Measurements from ENCODE around the gene AMPD3. TPM values are rescaled to one million over a fixed set of nuclear protein-coding genes. Genes with fewer than 3 reads are reported as not detected.

The AMPD3 gene
- total RNA-seq, 2 experiments from 2014 or later: 11.9 to 12.3 TPM

GRCh38 chr11:10483174-10483573 lies 28.1 kb downstream of the AMPD3 start:
- DNase-seq (no peak), ATAC-seq (no peak)
- Mint-ChIP-seq H3K9me3 (ENCODE audit: insufficient read depth) (no peaks in the 10 kb centered on the region), H3K36me3 (ENCODE audit: low read depth) (peaks cover 24% of the 10 kb centered on the region), H3K27me3 (ENCODE audit: low read depth) (no peaks in the 10 kb centered on the region), H3K27ac (no peak overlapping the region), H3K4me1 (ENCODE audit: low read depth) (peaks cover 3% of the 10 kb centered on the region), H3K4me3 (no peak overlapping the region)
- POLR2A ChIA-PET: no interaction called here
- CTCF ChIA-PET: no interaction called here

GRCh38 chr11:10483584-10483983 lies 28.5 kb downstream of the AMPD3 start:
- POLR2A ChIA-PET: no interaction called here
- Mint-ChIP-seq H3K4me3 (no peak overlapping the region), H3K4me1 (ENCODE audit: low read depth) (peaks cover 8% of the 10 kb centered on the region), H3K27ac (no peak overlapping the region), H3K36me3 (ENCODE audit: low read depth) (peaks cover 26% of the 10 kb centered on the region), H3K9me3 (ENCODE audit: insufficient read depth) (no peaks in the 10 kb centered on the region), H3K27me3 (ENCODE audit: low read depth) (no peaks in the 10 kb centered on the region)
- CTCF ChIA-PET: no interaction called here
- ATAC-seq (no peak), DNase-seq (no peak)

- Mint-ChIP-seq H3K4me3 (no peak overlapping the region), H3K36me3 (ENCODE audit: low read depth) (peaks cover 25% of the 10 kb centered on the region), H3K27ac (no peak overlapping the region), H3K9me3 (ENCODE audit: insufficient read depth) (no peaks in the 10 kb centered on the region), H3K4me1 (ENCODE audit: low read depth) (peaks cover 11% of the 10 kb centered on the region), H3K27me3 (ENCODE audit: low read depth) (no peaks in the 10 kb centered on the region)
- no peak for DNase-seq
- ChIA-PET POLR2A (no interaction called here), CTCF (no interaction called here)
- no peak for ATAC-seq
These were observed 29.6 kb downstream of the AMPD3 start for GRCh38 chr11:10484461-10485180.

GRCh38 chr11:10485646-10486045 lies 30.6 kb downstream of the AMPD3 start:
- ChIA-PET POLR2A (interaction anchor here (0.6 kb wide), 1 partner anchor 71 kb away, joined by 3 read pairs; no protein-coding TSS in a partner anchor), CTCF (no interaction called here)
- H3K4me1 Mint-ChIP-seq (ENCODE audit: low read depth): peaks cover 11% of the 10 kb centered on the region
- no peaks in the 10 kb centered on the region for H3K27me3 Mint-ChIP-seq (ENCODE audit: low read depth)
- H3K27ac Mint-ChIP-seq: no peak overlapping the region
- no peaks in the 10 kb centered on the region for H3K9me3 Mint-ChIP-seq (ENCODE audit: insufficient read depth)
- DNase-seq: no peak
- no peak overlapping the region for H3K4me3 Mint-ChIP-seq
- no peak for ATAC-seq
- H3K36me3 Mint-ChIP-seq (ENCODE audit: low read depth): peaks cover 30% of the 10 kb centered on the region

GRCh38 chr11:10486161-10486840 lies 31.2 kb downstream of the AMPD3 start:
- no peak for DNase-seq
- ATAC-seq: no peak
- H3K9me3 Mint-ChIP-seq (ENCODE audit: insufficient read depth): no peaks in the 10 kb centered on the region
- peaks cover 11% of the 10 kb centered on the region for H3K4me1 Mint-ChIP-seq (ENCODE audit: low read depth)
- peaks cover 30% of the 10 kb centered on the region for H3K36me3 Mint-ChIP-seq (ENCODE audit: low read depth)
- H3K27ac Mint-ChIP-seq: no peak overlapping the region
- H3K4me3 Mint-ChIP-seq: no peak overlapping the region
- H3K27me3 Mint-ChIP-seq (ENCODE audit: low read depth): no peaks in the 10 kb centered on the region
- ChIA-PET CTCF (no interaction called here), POLR2A (no interaction called here)

- DNase-seq: no peak
- ChIA-PET POLR2A (no interaction called here), CTCF (interaction anchor here (1.6 kb wide), 1 partner anchor 167 kb away, joined by 5 read pairs; no protein-coding TSS in a partner anchor)
- H3K27me3 Mint-ChIP-seq (ENCODE audit: low read depth): no peaks in the 10 kb centered on the region
- no peak for ATAC-seq
- peaks cover 11% of the 10 kb centered on the region for H3K4me1 Mint-ChIP-seq (ENCODE audit: low read depth)
- no peaks in the 10 kb centered on the region for H3K9me3 Mint-ChIP-seq (ENCODE audit: insufficient read depth)
- peaks cover 30% of the 10 kb centered on the region for H3K36me3 Mint-ChIP-seq (ENCODE audit: low read depth)
- no peak overlapping the region for H3K4me3 Mint-ChIP-seq
- no peak overlapping the region for H3K27ac Mint-ChIP-seq
These were observed 32.1 kb downstream of the AMPD3 start for GRCh38 chr11:10487002-10487647.

- ATAC-seq (no peak), DNase-seq (no peak)
- peak overlapping the region; percentile 28 for H3K27ac Mint-ChIP-seq
- no peak overlapping the region for H3K4me3 Mint-ChIP-seq
- no peaks in the 10 kb centered on the region for H3K9me3 Mint-ChIP-seq (ENCODE audit: insufficient read depth)
- ChIA-PET CTCF (interaction anchor here (0.7 to 1.6 kb wide), 7 partner anchors 8 to 166 kb away, joined by 3 to 6 read pairs (median 3); partner anchors contain the start of gene RNF141), POLR2A (interaction anchor here (1.0 to 1.2 kb wide), 2 partner anchors 9 to 29 kb away, joined by 3 read pairs; no protein-coding TSS in a partner anchor)
- peaks cover 11% of the 10 kb centered on the region for H3K4me1 Mint-ChIP-seq (ENCODE audit: low read depth)
- H3K36me3 Mint-ChIP-seq (ENCODE audit: low read depth): peaks cover 36% of the 10 kb centered on the region
- H3K27me3 Mint-ChIP-seq (ENCODE audit: low read depth): no peaks in the 10 kb centered on the region
These were observed 33.3 kb downstream of the AMPD3 start for GRCh38 chr11:10488121-10488933.

- H3K36me3 Mint-ChIP-seq (ENCODE audit: low read depth): peaks cover 38% of the 10 kb centered on the region
- no peaks in the 10 kb centered on the region for H3K9me3 Mint-ChIP-seq (ENCODE audit: insufficient read depth)
- POLR2A ChIA-PET: interaction anchor here (1.0 to 1.2 kb wide), 2 partner anchors 10 to 30 kb away, joined by 3 read pairs; no protein-coding TSS in a partner anchor
- CTCF ChIA-PET: interaction anchor here (0.6 to 2.8 kb wide), 7 partner anchors 9 to 232 kb away, joined by 3 to 11 read pairs (median 3); partner anchors contain the start of gene RNF141
- no peaks in the 10 kb centered on the region for H3K27me3 Mint-ChIP-seq (ENCODE audit: low read depth)
- DNase-seq: no peak
- H3K4me1 Mint-ChIP-seq (ENCODE audit: low read depth): peaks cover 11% of the 10 kb centered on the region
- H3K4me3 Mint-ChIP-seq: no peak overlapping the region
- ATAC-seq: no peak
- no peak overlapping the region for H3K27ac Mint-ChIP-seq
These were observed 34.0 kb downstream of the AMPD3 start for GRCh38 chr11:10488934-10489691.

- no peaks in the 10 kb centered on the region for H3K27me3 Mint-ChIP-seq (ENCODE audit: low read depth)
- CTCF ChIA-PET: interaction anchor here (0.6 to 2.8 kb wide), 2 partner anchors 51 to 231 kb away, joined by 3 to 11 read pairs; partner anchors contain the start of gene RNF141
- no peak overlapping the region for H3K4me3 Mint-ChIP-seq
- peaks cover 36% of the 10 kb centered on the region for H3K36me3 Mint-ChIP-seq (ENCODE audit: low read depth)
- H3K9me3 Mint-ChIP-seq (ENCODE audit: insufficient read depth): no peaks in the 10 kb centered on the region
- ATAC-seq: no peak
- H3K4me1 Mint-ChIP-seq (ENCODE audit: low read depth): peaks cover 11% of the 10 kb centered on the region
- DNase-seq: no peak
- POLR2A ChIA-PET: no interaction called here
- H3K27ac Mint-ChIP-seq: peak overlapping the region; percentile 41
These were observed 35.0 kb downstream of the AMPD3 start for GRCh38 chr11:10490032-10490397.

- H3K4me1 Mint-ChIP-seq (ENCODE audit: low read depth): peaks cover 11% of the 10 kb centered on the region
- ChIA-PET POLR2A (no interaction called here), CTCF (interaction anchor here (2.8 kb wide), 1 partner anchor 51 kb away, joined by 11 read pairs; the partner anchor contains the start of gene RNF141)
- H3K27ac Mint-ChIP-seq: peak overlapping the region; percentile 23
- H3K27me3 Mint-ChIP-seq (ENCODE audit: low read depth): no peaks in the 10 kb centered on the region
- H3K9me3 Mint-ChIP-seq (ENCODE audit: insufficient read depth): no peaks in the 10 kb centered on the region
- ATAC-seq (no peak), DNase-seq (no peak)
- no peak overlapping the region for H3K4me3 Mint-ChIP-seq
- H3K36me3 Mint-ChIP-seq (ENCODE audit: low read depth): peaks cover 35% of the 10 kb centered on the region
These were observed 35.6 kb downstream of the AMPD3 start for GRCh38 chr11:10490398-10491241.

Measured in activated CD8-positive, alpha-beta T cell treated with anti-CD3 and anti-CD28 coated beads, Interleukin-2, amount 10 ng/mL, durations not matched to agents 7 days and 5 days (primary cell).